ENCODE results near the gene AFAP1L1.
"Not testable (repeated sequence)": the region's sequence is repeated elsewhere in the genome, so short reads cannot be mapped to it uniquely, and the experiment has no call there.

AFAP1L1 gene

DNA sequence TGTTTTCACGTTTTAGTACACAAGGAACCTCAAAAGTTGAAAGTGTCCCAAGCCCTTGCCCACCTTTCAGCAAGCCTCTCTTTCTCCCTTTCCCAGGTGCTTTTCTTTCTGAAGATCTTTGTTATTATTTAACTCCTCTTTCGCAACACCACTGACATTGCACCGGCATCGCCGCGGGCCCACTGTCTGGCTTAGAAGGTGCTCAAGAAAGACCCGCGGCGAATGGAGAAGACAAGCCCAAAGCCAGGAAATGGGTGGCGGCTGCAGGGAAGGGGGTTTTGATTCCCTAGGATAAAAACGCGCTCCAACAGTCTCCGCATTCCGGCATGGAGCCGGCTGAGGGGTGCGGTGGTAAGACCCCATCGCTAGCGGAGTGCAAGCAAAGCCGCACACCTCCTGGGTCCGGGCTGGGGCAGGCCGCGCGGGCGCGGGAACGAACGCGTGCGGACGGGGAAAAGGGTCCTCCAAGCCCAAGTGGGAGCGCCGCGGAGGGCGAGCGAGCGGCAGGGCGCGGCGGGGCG, 404 bp upstream of the AFAP1L1 start:
- DNase-seq (ENCODE audit: extremely low read depth, low read depth): no peak
- TF ChIP-seq, protein P1, sequence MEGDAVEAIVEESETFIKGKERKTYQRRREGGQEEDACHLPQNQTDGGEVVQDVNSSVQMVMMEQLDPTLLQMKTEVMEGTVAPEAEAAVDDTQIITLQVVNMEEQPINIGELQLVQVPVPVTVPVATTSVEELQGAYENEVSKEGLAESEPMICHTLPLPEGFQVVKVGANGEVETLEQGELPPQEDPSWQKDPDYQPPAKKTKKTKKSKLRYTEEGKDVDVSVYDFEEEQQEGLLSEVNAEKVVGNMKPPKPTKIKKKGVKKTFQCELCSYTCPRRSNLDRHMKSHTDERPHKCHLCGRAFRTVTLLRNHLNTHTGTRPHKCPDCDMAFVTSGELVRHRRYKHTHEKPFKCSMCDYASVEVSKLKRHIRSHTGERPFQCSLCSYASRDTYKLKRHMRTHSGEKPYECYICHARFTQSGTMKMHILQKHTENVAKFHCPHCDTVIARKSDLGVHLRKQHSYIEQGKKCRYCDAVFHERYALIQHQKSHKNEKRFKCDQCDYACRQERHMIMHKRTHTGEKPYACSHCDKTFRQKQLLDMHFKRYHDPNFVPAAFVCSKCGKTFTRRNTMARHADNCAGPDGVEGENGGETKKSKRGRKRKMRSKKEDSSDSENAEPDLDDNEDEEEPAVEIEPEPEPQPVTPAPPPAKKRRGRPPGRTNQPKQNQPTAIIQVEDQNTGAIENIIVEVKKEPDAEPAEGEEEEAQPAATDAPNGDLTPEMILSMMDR (IDR thresholded peaks at IDR 0.05; ENCODE audit: low read depth, low read length): no peak

- DNase-seq (ENCODE audit: extremely low read depth, low read depth): not testable (repeated sequence)
Observed at GRCh38 chr5:149272781-149273180, 1.1 kb downstream of the AFAP1L1 start.

DNA sequence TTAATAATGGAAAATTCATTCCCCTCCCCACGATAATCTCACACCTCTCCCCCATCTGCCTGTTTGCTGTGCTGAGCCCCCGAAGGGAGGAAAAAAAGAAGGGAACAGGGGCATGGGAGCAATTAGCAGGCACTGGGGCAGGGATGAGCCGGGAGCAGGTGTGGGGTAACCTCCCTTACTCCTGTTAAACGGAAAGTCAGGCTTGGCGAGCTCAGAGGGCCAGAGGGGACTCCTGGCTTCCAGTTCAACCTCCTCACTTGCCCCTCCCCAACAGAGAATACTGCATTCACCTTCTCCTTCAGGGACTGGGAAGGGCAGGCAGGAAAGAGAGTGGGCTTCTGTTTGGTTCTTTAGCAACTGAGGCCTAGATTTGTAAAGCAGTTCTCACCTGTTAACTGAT, 1.6 kb downstream of the AFAP1L1 start:
- DNase-seq (ENCODE audit: extremely low read depth, low read depth): no peak
- TF ChIP-seq, protein P1 (IDR thresholded peaks at IDR 0.05; ENCODE audit: low read depth, low read length): no peak

DNA sequence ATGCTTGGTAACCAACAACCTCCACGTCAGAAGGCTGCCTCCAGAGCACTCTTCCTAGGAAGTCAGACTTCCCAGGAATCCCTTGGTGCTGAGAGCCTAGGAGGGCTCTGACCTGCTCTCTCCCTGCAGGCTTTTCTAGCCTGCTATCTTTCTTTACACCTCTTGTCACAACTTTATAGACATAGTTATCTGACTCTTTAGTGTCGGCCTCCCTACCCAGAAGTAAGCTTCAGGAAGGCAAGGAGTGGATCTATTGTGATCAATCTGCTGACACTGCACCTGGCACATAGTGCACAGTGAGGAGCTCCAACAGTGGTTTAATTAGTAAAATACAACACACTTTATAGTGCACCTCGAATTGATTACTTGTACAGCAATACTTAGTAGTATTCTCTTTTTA, 2.3 kb downstream of the AFAP1L1 start:
- TF ChIP-seq, protein P1 (IDR thresholded peaks at IDR 0.05; ENCODE audit: low read depth, low read length): no peak
- DNase-seq (ENCODE audit: extremely low read depth, low read depth): no peak

DNA sequence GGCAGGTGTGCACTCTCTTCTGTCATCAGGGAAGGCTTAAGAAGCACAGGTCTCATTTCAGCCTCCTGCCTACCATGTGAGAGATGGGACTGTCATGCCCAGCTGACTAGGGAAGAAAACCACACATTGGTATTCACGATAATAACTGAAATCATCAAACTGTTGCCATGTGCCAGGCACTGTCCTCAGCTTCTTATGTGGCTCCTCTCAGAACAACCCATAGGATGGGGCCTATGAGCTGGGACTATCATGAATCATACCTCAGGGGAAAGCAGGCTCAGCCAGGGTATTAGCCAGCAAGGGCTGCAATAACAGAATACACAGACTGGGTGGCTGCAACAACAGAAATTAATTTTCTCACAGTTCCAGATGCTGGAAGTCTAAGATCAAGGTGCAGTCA, 3.3 kb downstream of the AFAP1L1 start:
- TF ChIP-seq, protein P1 (IDR thresholded peaks at IDR 0.05; ENCODE audit: low read depth, low read length): no peak
- DNase-seq (ENCODE audit: extremely low read depth, low read depth): no peak

DNA sequence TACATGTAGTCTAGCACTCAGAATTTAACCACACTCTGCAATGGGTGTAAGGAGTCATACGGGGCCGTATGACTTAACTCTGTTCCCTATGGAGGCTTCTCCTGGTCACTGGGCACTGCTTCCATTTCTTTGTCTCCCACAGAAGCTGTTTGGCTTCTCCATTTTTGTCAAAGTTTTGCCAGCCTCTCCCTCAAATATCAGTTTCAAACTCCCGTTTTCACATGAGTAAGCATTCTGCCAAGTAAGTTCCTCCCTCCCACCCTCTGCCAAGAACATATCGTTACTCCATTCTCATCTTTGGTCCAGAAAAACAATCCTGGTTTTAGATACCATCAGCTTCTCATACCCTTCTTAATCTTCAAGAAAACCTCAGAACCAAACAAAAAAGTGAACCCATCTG, 6.1 kb downstream of the AFAP1L1 start:
- TF ChIP-seq, protein P1 (IDR thresholded peaks at IDR 0.05; ENCODE audit: low read depth, low read length): no peak
- no peak for DNase-seq (ENCODE audit: extremely low read depth, low read depth)

DNA sequence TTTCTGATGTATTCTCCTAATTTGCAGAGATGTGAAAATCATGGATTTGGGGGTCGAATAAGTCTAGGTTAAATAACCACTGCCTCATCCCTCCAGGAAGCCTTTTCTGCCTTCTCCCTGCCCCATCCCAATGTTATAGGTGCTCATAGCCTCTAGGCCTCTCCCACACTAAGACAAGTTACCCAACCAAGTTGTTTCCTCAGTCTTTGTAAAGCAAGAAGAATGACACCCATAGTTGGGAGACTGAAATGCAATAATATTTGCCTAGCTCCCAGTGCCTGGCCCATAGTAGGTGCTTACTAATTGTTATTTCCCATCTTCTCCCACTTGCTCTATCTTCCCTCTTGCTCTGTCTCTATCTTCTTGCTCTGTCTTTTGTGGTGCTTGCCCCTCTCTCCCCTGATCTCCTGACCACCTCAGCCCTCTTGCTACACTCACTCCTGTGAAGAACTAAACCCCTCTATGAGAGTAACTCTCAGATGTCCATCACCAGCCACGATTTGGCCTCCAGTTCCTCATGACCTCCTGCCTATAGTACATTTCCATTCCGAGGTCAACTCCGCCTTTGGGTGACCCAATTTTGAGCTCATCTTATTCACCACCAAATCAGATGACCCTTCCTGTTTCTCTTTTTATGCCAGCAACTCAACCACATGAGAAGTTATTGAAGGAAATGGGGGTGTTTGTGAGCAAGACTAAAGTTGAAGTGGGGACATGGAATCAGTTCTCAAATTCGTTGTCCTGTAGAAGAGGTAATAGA, 7.0 kb downstream of the AFAP1L1 start:
- TF ChIP-seq, protein P1 (IDR thresholded peaks at IDR 0.05; ENCODE audit: low read depth, low read length): no peak
- no peak for DNase-seq (ENCODE audit: extremely low read depth, low read depth)

- DNase-seq (ENCODE audit: extremely low read depth, low read depth): no peak
- TF ChIP-seq, protein P1 (IDR thresholded peaks at IDR 0.05; ENCODE audit: low read depth, low read length): no peak
Observed at GRCh38 chr5:149279661-149280060, 8.0 kb downstream of the AFAP1L1 start.
